ENCODE measurements around the gene DLG2. TPM values are rescaled to one million over a fixed set of nuclear protein-coding genes. Genes with fewer than 3 reads are reported as not detected.

The DLG2 gene
- total and polyA plus RNA-seq, 4 donors: 1.3 to 23.3 (median 10.9) TPM

- DNase-seq: no peak
Observed at GRCh38 chr11:85526564-85526963, 100.6 kb downstream of the DLG2 start.

GRCh38 chr11:85525686-85526085, 101.5 kb downstream of the DLG2 start:
- no peaks in the 10 kb centered on the region for H3K36me3 ChIP-seq (ENCODE audit: control insufficient read depth in 1 of 2, insufficient read depth in 2 of 2, low read length in 1 of 2)
- no peaks in the 10 kb centered on the region for H3K27me3 ChIP-seq (ENCODE audit: control insufficient read depth in 1 of 2, insufficient read depth in 2 of 2, low read length in 1 of 2)
- no peak overlapping the region for H3K27ac ChIP-seq (ENCODE audit: low read depth in 1 of 2, low read length in 2 of 2)
- no peaks in the 10 kb centered on the region for H3K4me1 ChIP-seq (ENCODE audit: control insufficient read depth in 1 of 2, insufficient read depth in 2 of 2, low read length in 2 of 2)
- intact Hi-C loops (cut with DNase I): no loop called here
- 67 to 72% methylated on average over 3 of the region's 3 CpGs for WGBS, 2 donors
- peaks cover 3% of the 10 kb centered on the region for H3K9me3 ChIP-seq (ENCODE audit: control insufficient read depth, low read length)
- no peak overlapping the region for H3K4me3 ChIP-seq (ENCODE audit: low read length in 2 of 2)
- ATAC-seq (ENCODE audit: low FRiP score) (no peak), DNase-seq (no peak)

More at GRCh38 chr11:85526564-85526963, 100.6 kb downstream of the DLG2 start:
- intact Hi-C loops (cut with DNase I): no loop called here
- Histone ChIP-seq H3K27me3 (ENCODE audit: control insufficient read depth in 1 of 2, insufficient read depth in 2 of 2, low read length in 1 of 2) (no peaks in the 10 kb centered on the region), H3K4me1 (ENCODE audit: control insufficient read depth in 1 of 2, insufficient read depth in 2 of 2, low read length in 2 of 2) (no peaks in the 10 kb centered on the region), H3K9me3 (ENCODE audit: control insufficient read depth, low read length) (peaks cover 3% of the 10 kb centered on the region), H3K4me3 (ENCODE audit: low read length in 2 of 2) (no peak overlapping the region), H3K36me3 (ENCODE audit: control insufficient read depth in 1 of 2, insufficient read depth in 2 of 2, low read length in 1 of 2) (no peaks in the 10 kb centered on the region), H3K27ac (ENCODE audit: low read depth in 1 of 2, low read length in 2 of 2) (no peak overlapping the region)
- no peak for ATAC-seq (ENCODE audit: low FRiP score)

- no peak overlapping the region for H3K4me3 ChIP-seq (ENCODE audit: low read length in 2 of 2)
- H3K36me3 ChIP-seq (ENCODE audit: control insufficient read depth in 1 of 2, insufficient read depth in 2 of 2, low read length in 1 of 2): no peaks in the 10 kb centered on the region
- H3K9me3 ChIP-seq (ENCODE audit: control insufficient read depth, low read length): peaks cover 2% of the 10 kb centered on the region
- intact Hi-C loops (cut with DNase I): no loop called here
- no peak for DNase-seq
- no peaks in the 10 kb centered on the region for H3K4me1 ChIP-seq (ENCODE audit: control insufficient read depth in 1 of 2, insufficient read depth in 2 of 2, low read length in 2 of 2)
- no peaks in the 10 kb centered on the region for H3K27me3 ChIP-seq (ENCODE audit: control insufficient read depth in 1 of 2, insufficient read depth in 2 of 2, low read length in 1 of 2)
- ATAC-seq (ENCODE audit: low FRiP score): no peak
- H3K27ac ChIP-seq (ENCODE audit: low read depth in 1 of 2, low read length in 2 of 2): no peak overlapping the region
Observed at GRCh38 chr11:85517272-85517671, 109.9 kb downstream of the DLG2 start.

GRCh38 chr11:85495918-85496317, 131.2 kb downstream of the DLG2 start:
- intact Hi-C loops (cut with DNase I): no loop called here

GRCh38 chr11:85494396-85494795, 132.7 kb downstream of the DLG2 start:
- Histone ChIP-seq H3K27ac (ENCODE audit: low read depth in 1 of 2, low read length in 2 of 2) (no peak overlapping the region), H3K9me3 (ENCODE audit: control insufficient read depth, low read length) (no peaks in the 10 kb centered on the region), H3K4me3 (ENCODE audit: low read length in 2 of 2) (no peak overlapping the region), H3K4me1 (ENCODE audit: control insufficient read depth in 1 of 2, insufficient read depth in 2 of 2, low read length in 2 of 2) (no peaks in the 10 kb centered on the region), H3K36me3 (ENCODE audit: control insufficient read depth in 1 of 2, insufficient read depth in 2 of 2, low read length in 1 of 2) (no peaks in the 10 kb centered on the region), H3K27me3 (ENCODE audit: control insufficient read depth in 1 of 2, insufficient read depth in 2 of 2, low read length in 1 of 2) (no peaks in the 10 kb centered on the region)
- ATAC-seq (ENCODE audit: low FRiP score) (no peak), DNase-seq (no peak)
- WGBS, 2 donors: 0 to 2% methylated on average over 1 of the region's 1 CpG
- intact Hi-C loops (cut with DNase I): no loop called here

More at GRCh38 chr11:85495918-85496317, 131.2 kb downstream of the DLG2 start:
- no peaks in the 10 kb centered on the region for H3K36me3 ChIP-seq (ENCODE audit: control insufficient read depth in 1 of 2, insufficient read depth in 2 of 2, low read length in 1 of 2)
- ATAC-seq (ENCODE audit: low FRiP score) (no peak), DNase-seq (no peak)
- no peaks in the 10 kb centered on the region for H3K27me3 ChIP-seq (ENCODE audit: control insufficient read depth in 1 of 2, insufficient read depth in 2 of 2, low read length in 1 of 2)
- 91 to 93% methylated on average over 5 of the region's 5 CpGs for WGBS, 2 donors
- no peaks in the 10 kb centered on the region for H3K4me1 ChIP-seq (ENCODE audit: control insufficient read depth in 1 of 2, insufficient read depth in 2 of 2, low read length in 2 of 2)
- H3K4me3 ChIP-seq (ENCODE audit: low read length in 2 of 2): no peak overlapping the region
- H3K27ac ChIP-seq (ENCODE audit: low read depth in 1 of 2, low read length in 2 of 2): no peak overlapping the region
- H3K9me3 ChIP-seq (ENCODE audit: control insufficient read depth, low read length): no peaks in the 10 kb centered on the region

GRCh38 chr11:85485902-85486301, 141.2 kb downstream of the DLG2 start:
- intact Hi-C loops (cut with DNase I): no loop called here
- Histone ChIP-seq H3K36me3 (ENCODE audit: control insufficient read depth in 1 of 2, insufficient read depth in 2 of 2, low read length in 1 of 2) (no peaks in the 10 kb centered on the region), H3K27me3 (ENCODE audit: control insufficient read depth in 1 of 2, insufficient read depth in 2 of 2, low read length in 1 of 2) (no peaks in the 10 kb centered on the region), H3K27ac (ENCODE audit: low read depth in 1 of 2, low read length in 2 of 2) (no peak overlapping the region), H3K9me3 (ENCODE audit: control insufficient read depth, low read length) (no peaks in the 10 kb centered on the region), H3K4me3 (ENCODE audit: low read length in 2 of 2) (no peak overlapping the region), H3K4me1 (ENCODE audit: control insufficient read depth in 1 of 2, insufficient read depth in 2 of 2, low read length in 2 of 2) (no peaks in the 10 kb centered on the region)
- DNase-seq (no peak), ATAC-seq (ENCODE audit: low FRiP score) (no peak)
- WGBS, 2 donors: 82 to 91% methylated on average over 2 of the region's 2 CpGs

- H3K9me3 ChIP-seq (ENCODE audit: control insufficient read depth, low read length): no peaks in the 10 kb centered on the region
- no peak overlapping the region for H3K27ac ChIP-seq (ENCODE audit: low read depth in 1 of 2, low read length in 2 of 2)
- DNase-seq (no peak), ATAC-seq (ENCODE audit: low FRiP score) (no peak)
- intact Hi-C loops (cut with DNase I): no loop called here
- H3K36me3 ChIP-seq (ENCODE audit: control insufficient read depth in 1 of 2, insufficient read depth in 2 of 2, low read length in 1 of 2): no peaks in the 10 kb centered on the region
- no peaks in the 10 kb centered on the region for H3K27me3 ChIP-seq (ENCODE audit: control insufficient read depth in 1 of 2, insufficient read depth in 2 of 2, low read length in 1 of 2)
- no peak overlapping the region for H3K4me3 ChIP-seq (ENCODE audit: low read length in 2 of 2)
- H3K4me1 ChIP-seq (ENCODE audit: control insufficient read depth in 1 of 2, insufficient read depth in 2 of 2, low read length in 2 of 2): no peaks in the 10 kb centered on the region
- 95 to 96% methylated on average over 20 of the region's 20 CpGs for WGBS, 2 donors
Observed at GRCh38 chr11:85483861-85484260, 143.3 kb downstream of the DLG2 start.

- no peaks in the 10 kb centered on the region for H3K4me1 ChIP-seq (ENCODE audit: control insufficient read depth in 1 of 2, insufficient read depth in 2 of 2, low read length in 2 of 2)
- no peaks in the 10 kb centered on the region for H3K9me3 ChIP-seq (ENCODE audit: control insufficient read depth, low read length)
- no peak for ATAC-seq (ENCODE audit: low FRiP score)
- 91 to 92% methylated on average over 1 of the region's 1 CpG for WGBS, 2 donors
- DNase-seq: no peak
- H3K4me3 ChIP-seq (ENCODE audit: low read length in 2 of 2): no peak overlapping the region
- H3K27me3 ChIP-seq (ENCODE audit: control insufficient read depth in 1 of 2, insufficient read depth in 2 of 2, low read length in 1 of 2): no peaks in the 10 kb centered on the region
- H3K36me3 ChIP-seq (ENCODE audit: control insufficient read depth in 1 of 2, insufficient read depth in 2 of 2, low read length in 1 of 2): no peaks in the 10 kb centered on the region
- intact Hi-C loops (cut with DNase I): no loop called here
- no peak overlapping the region for H3K27ac ChIP-seq (ENCODE audit: low read depth in 1 of 2, low read length in 2 of 2)
Observed at GRCh38 chr11:85481862-85482261, 145.3 kb downstream of the DLG2 start.

- no peak for DNase-seq
- ATAC-seq (ENCODE audit: low FRiP score): no peak
- Histone ChIP-seq H3K9me3 (ENCODE audit: control insufficient read depth, low read length) (peaks cover 2% of the 10 kb centered on the region), H3K27me3 (ENCODE audit: control insufficient read depth in 1 of 2, insufficient read depth in 2 of 2, low read length in 1 of 2) (no peaks in the 10 kb centered on the region), H3K36me3 (ENCODE audit: control insufficient read depth in 1 of 2, insufficient read depth in 2 of 2, low read length in 1 of 2) (no peaks in the 10 kb centered on the region), H3K4me3 (ENCODE audit: low read length in 2 of 2) (no peak overlapping the region), H3K27ac (ENCODE audit: low read depth in 1 of 2, low read length in 2 of 2) (no peak overlapping the region), H3K4me1 (ENCODE audit: control insufficient read depth in 1 of 2, insufficient read depth in 2 of 2, low read length in 2 of 2) (no peaks in the 10 kb centered on the region)
- 73 to 78% methylated on average over 7 of the region's 7 CpGs for WGBS, 2 donors
- intact Hi-C loops (cut with DNase I): no loop called here
Observed at GRCh38 chr11:85475660-85476517, 151.3 kb downstream of the DLG2 start.

All from aorta (tissue), 5 donors.